K562 (cell line): ENCODE measurements around the gene DGUOK. TPM values are rescaled to one million over a fixed set of nuclear protein-coding genes. Genes with fewer than 3 reads are reported as not detected.

ENCODE experiments used
- ATAC-seq: fragments of 200-7000 bp; cut with Tn5 transposase; 3 replicates; pipeline ENCODE4 v1.9.1; 2020; ENCODE audit warnings: moderate library complexity
- BruUV-seq: library from RNA; stranded (reverse); fragments of 400-500 nt; replicated peaks from 2 replicates; lab custom pipeline; 2021; lab: Mats Ljungman, UMichigan
- CTCF ChIA-PET: fragments of 300-600 bp; formaldehyde crosslinking; extraction: SDS; loops from one replicate; lab custom pipeline; 2021; ENCODE audit warnings: low intra/inter-chr PET ratio; lab: Yijun Ruan, JAX
- POLR2A ChIA-PET: fragments of 300-600, 350-650 bp; sonication (Branson Sonifier 250); formaldehyde crosslinking; extraction: SDS; loops from one replicate; lab custom pipeline; 2021; ENCODE audit warnings: antibody characterized with exemption, inconsistent platforms; lab: Yijun Ruan, JAX
- DNase-seq, 4 experiments: peaks; one replicate each; pipeline versions ENCODE4 v3.0.0 to v3.0.0-alpha.2; 2011 to 2018; ENCODE audit warnings: low spot score in 3 of 4, mixed read lengths in 3 of 4; ENCODE audit errors: extremely low read depth in 1 of 4
- FAIRE-seq: peaks from 2 replicates; lab custom pipeline; 2011; peaks lifted over from hg19 to GRCh38; lab: Jason Lieb, UNC
- H2AFZ ChIP-seq: 2 replicates; pipeline ENCODE4 v1.6.0; 2011; ENCODE audit warnings: low read depth, low read length, control low read depth, inconsistent platforms
- H3K27ac ChIP-seq: fragments of 200-600 bp; 3 replicates; pipeline ENCODE4 v1.8.0; 2011; ENCODE audit warnings: low read depth, mild to moderate bottlenecking, control low read depth, inconsistent platforms, low read length, moderate library complexity, mixed read lengths; ENCODE audit errors: extremely low read depth
- H3K27me3 ChIP-seq, 2 experiments: fragments of 300-600 bp in 1 of 2; 2 replicates in 1 of 2; 3 replicates in 1 of 2; pipeline versions ENCODE4 v1.6.0 to v1.8.0; 2011; ENCODE audit warnings: inconsistent platforms in 2 of 2, low read length in 2 of 2, mild to moderate bottlenecking in 1 of 2, mixed read lengths in 1 of 2, moderate library complexity in 1 of 2; ENCODE audit not compliant: control insufficient read depth in 2 of 2, insufficient read depth in 2 of 2
- H3K36me3 ChIP-seq: fragments of 300-600 bp; 3 replicates; pipeline ENCODE4 v1.8.0; 2011; ENCODE audit warnings: mild to moderate bottlenecking, low read length, inconsistent platforms; ENCODE audit not compliant: control insufficient read depth, insufficient read depth
- H3K4me1 ChIP-seq, 2 experiments: fragments of 200-600 bp in 1 of 2; replicated peaks in 1 of 2; 2 replicates in 1 of 2; 3 replicates in 1 of 2; pipeline versions ENCODE4 v1.5.1 to v1.8.0; 2011; ENCODE audit warnings: inconsistent platforms in 2 of 2, low read length in 2 of 2, mild to moderate bottlenecking in 1 of 2, mixed read lengths in 1 of 2, moderate library complexity in 1 of 2; ENCODE audit not compliant: control insufficient read depth in 2 of 2, insufficient read depth in 2 of 2
- H3K4me2 ChIP-seq: 2 replicates; pipeline ENCODE4 v1.6.1; 2011; ENCODE audit warnings: low read length, control low read depth, inconsistent platforms, mixed read lengths; ENCODE audit not compliant: insufficient read depth
- H3K4me3 ChIP-seq: fragments of 200-600 bp; sonication (generic), shearing (Covaris generic); 2 replicates; pipeline ENCODE4 v1.5.1; 2016; ENCODE audit warnings: control low read depth, inconsistent platforms
- H3K79me2 ChIP-seq: fragments of 200-600 bp; 3 replicates; pipeline ENCODE4 v1.8.0; 2011; ENCODE audit warnings: low read length, inconsistent platforms; ENCODE audit not compliant: control insufficient read depth, insufficient read depth
- H3K9ac ChIP-seq, 2 experiments: 2 replicates each; pipeline versions ENCODE4 v1.6.0 to v1.6.1; 2011; ENCODE audit warnings: low read depth in 2 of 2, low read length in 2 of 2, control low read depth in 1 of 2, inconsistent platforms in 1 of 2, mild to moderate bottlenecking in 1 of 2, mixed read lengths in 1 of 2; ENCODE audit not compliant: insufficient read depth in 1 of 2
- H3K9me1 ChIP-seq: one replicate; pipeline ENCODE4 v1.6.0; 2011; ENCODE audit warnings: inconsistent platforms, mild to moderate bottlenecking, low read length, moderate library complexity; ENCODE audit not compliant: control insufficient read depth, insufficient read depth
- H3K9me3 ChIP-seq: replicated peaks from 2 replicates; pipeline ENCODE4 v1.5.1; 2011; ENCODE audit warnings: low read depth, low read length, inconsistent platforms; ENCODE audit not compliant: control insufficient read depth, insufficient read depth
- H4K20me1 ChIP-seq: replicated peaks from 2 replicates; pipeline ENCODE4 v1.6.1; 2011; ENCODE audit warnings: low read length, inconsistent platforms, mixed read lengths; ENCODE audit not compliant: control insufficient read depth, insufficient read depth
- EWSR1 ChIP-seq: fragments of 450-650 bp; IDR thresholded peaks from 2 replicates; pipeline ENCODE4 v1.6.1; 2018; ENCODE audit warnings: borderline replicate concordance, mild to moderate bottlenecking, low read depth, moderate library complexity; ENCODE audit not compliant: partially characterized antibody
- FOXK1 ChIP-seq: sonication (generic); formaldehyde crosslinking; IDR thresholded peaks from 2 replicates; pipeline ENCODE4 v1.8.0; 2022; ENCODE audit warnings: missing genetic modification reagents, mild to moderate bottlenecking, borderline replicate concordance
- FOXK2 ChIP-seq, 2 experiments: fragments of 450-650 bp; IDR thresholded peaks in 1 of 2; conservative IDR thresholded peaks in 1 of 2; 2 replicates each; pipeline ENCODE4 v1.6.1; 2016; ENCODE audit warnings: low read depth in 2 of 2, mild to moderate bottlenecking in 1 of 2
- GATAD2B ChIP-seq: fragments of 450-650 bp; IDR thresholded peaks from 2 replicates; pipeline ENCODE4 v1.6.1; 2017; ENCODE audit warnings: mild to moderate bottlenecking, borderline replicate concordance
- POLR2A ChIP-seq: fragments of 450-650 bp; conservative IDR thresholded peaks from 2 replicates; pipeline ENCODE4 v1.6.1; 2016
- TCF3 ChIP-seq: sonication (generic); formaldehyde crosslinking; IDR thresholded peaks from 2 replicates; pipeline ENCODE4 v1.4.0; 2020; ENCODE audit warnings: mild to moderate bottlenecking, missing genetic modification reagents
- ZNF24 ChIP-seq: fragments of 450-650 bp; IDR thresholded peaks from 2 replicates; pipeline ENCODE4 v1.6.1; 2016
- WGBS: fragments of 100-300 bp; shearing (Covaris generic); methylation state at CpG from one replicate; pipeline ENCODE4 v1.1.6; 2016; ENCODE audit warnings: low coverage, mixed read lengths; ENCODE audit not compliant: insufficient coverage; ENCODE audit errors: missing lambda C conversion rate; 5-methylcytosine and 5-hydroxymethylcytosine counted together
- in situ Hi-C: fragments of 300-500 bp; cut with MboI; formaldehyde crosslinking; loops from 4 replicates; pipeline ENCODE4 v1.15.0; 2018; ENCODE audit warnings: inconsistent platforms, mixed read lengths
- intact Hi-C: fragments of 100-400 bp; cut with micrococcal nuclease; formaldehyde crosslinking; loops from 2 replicates; pipeline ENCODE4 v1.14.2; 2022
- polyA plus RNA-seq, 8 experiments: library from polyadenylated mRNA; depleted of rRNA in 4 of 8; stranded (reverse) in 5 of 8; unstranded in 3 of 8; fragments of >200 nt; fragmentation: Nextera tagmentation in 2 of 8; fragmentation: Illumina TruSeq in 1 of 8; extraction: Ambion mirVana in 2 of 8; extraction: Trizol in 1 of 8; gene quantifications; 2 replicates each; pipeline versions ENCODE4 v1.2.1 to v1.2.3, GENCODE V29; 2011 to 2014; ENCODE audit warnings: inconsistent platforms in 1 of 8, missing spikeins in 1 of 8
- total RNA-seq, 7 experiments: library from RNA; depleted of rRNA in 6 of 7; stranded (reverse); fragments of >200 nt in 6 of 7; fragmentation: Illumina TruSeq in 2 of 7; extraction: Trizol in 2 of 7; gene quantifications; 2 replicates each; pipeline versions ENCODE4 v1.2.1 to v1.2.3, GENCODE V29; 2011 to 2021; ENCODE audit warnings: low replicate concordance in 1 of 7
- TF ChIP-seq, protein P1 (sequence below): fragments of 450-650 bp; conservative IDR thresholded peaks from 2 replicates; pipeline ENCODE4 v1.6.1; 2016; ENCODE audit warnings: missing genetic modification characterization, low read depth, mild to moderate bottlenecking, control low read depth, missing compliant biosample characterization
- TF ChIP-seq, protein P2 (sequence below): sonication (generic); formaldehyde crosslinking; IDR thresholded peaks from 2 replicates; pipeline ENCODE4 v1.8.0; 2023; ENCODE audit warnings: missing genetic modification reagents, mild to moderate bottlenecking, borderline replicate concordance
- TF ChIP-seq, protein P3 (sequence below): fragments of 450-650 bp; IDR thresholded peaks from 2 replicates; pipeline ENCODE4 v1.6.1; 2016
- TF ChIP-seq, protein P4 (sequence below): fragments of 450-650 bp; formaldehyde crosslinking; IDR thresholded peaks from 2 replicates; pipeline ENCODE4 v1.4.0; 2022; ENCODE audit warnings: missing genetic modification characterization

The DGUOK gene
- total and polyA plus RNA-seq, 9 of the 15 experiments (the other 6 are each of a cell fraction or from before 2014, with no cell fraction given), result 67.0 to 288 (median 126) TPM

DNA sequence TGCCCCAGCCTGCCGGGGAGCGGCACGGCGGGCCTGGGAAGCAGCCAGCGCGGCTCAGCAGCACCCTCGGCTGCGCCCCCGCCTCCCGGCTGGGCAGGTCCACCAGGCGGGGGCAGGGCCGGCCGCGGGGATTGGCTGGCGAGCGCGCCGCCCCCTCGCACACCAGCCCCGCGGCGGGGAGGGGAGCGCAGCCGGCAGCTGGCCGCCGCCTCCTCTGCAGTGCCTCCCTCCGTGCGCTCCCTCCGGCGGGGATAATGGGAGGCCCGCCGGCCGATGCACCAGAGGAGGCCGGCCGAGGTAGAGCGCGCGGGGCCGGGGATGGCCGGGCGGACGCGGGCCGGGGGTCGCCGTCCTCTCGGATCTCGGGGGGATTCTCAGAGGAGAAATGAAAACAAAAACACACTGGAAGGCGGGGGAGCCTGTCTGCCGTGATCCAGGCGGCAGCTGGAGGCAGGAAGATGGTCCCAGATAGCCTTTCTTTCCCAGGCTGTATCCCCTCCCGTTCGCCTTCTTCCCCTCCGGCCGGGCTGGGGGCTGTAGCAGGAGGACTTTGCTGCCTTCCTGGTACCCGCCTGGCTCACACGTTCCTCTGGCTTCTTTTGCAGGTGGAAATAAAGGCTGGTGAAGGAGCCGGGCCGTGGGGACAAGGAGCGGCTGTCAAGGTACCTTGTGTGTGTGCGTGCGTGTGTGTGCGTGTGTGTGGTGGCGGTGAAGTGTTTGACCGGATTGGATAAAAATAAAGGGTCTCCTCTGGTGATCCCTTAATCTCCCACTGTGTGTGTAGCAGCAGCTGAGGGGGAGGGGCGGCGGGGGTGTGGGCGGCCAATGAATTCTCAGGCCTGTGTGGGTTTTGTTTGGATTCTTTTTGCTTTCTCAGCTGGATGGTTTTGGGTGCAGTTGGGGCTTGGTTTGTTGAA lies 76.1 kb downstream of the DGUOK start:
- BruUV-seq, result no TSS peak
- H3K79me2 ChIP-seq, result peaks cover 92% of the 10 kb centered on the region
- TF ChIP-seq, protein P1, sequence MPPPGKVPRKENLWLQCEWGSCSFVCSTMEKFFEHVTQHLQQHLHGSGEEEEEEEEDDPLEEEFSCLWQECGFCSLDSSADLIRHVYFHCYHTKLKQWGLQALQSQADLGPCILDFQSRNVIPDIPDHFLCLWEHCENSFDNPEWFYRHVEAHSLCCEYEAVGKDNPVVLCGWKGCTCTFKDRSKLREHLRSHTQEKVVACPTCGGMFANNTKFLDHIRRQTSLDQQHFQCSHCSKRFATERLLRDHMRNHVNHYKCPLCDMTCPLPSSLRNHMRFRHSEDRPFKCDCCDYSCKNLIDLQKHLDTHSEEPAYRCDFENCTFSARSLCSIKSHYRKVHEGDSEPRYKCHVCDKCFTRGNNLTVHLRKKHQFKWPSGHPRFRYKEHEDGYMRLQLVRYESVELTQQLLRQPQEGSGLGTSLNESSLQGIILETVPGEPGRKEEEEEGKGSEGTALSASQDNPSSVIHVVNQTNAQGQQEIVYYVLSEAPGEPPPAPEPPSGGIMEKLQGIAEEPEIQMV, result no peak
- no peak for TF ChIP-seq FOXK2 (conservative IDR thresholded peaks at IDR 0.05 in 1 of 2, IDR thresholded peaks at IDR 0.05 in 1 of 2; ENCODE audit: low read depth in 2 of 2)
- TF ChIP-seq TCF3 (CRISPR knock-in tag), result no peak
- TF ChIP-seq, protein P2, sequence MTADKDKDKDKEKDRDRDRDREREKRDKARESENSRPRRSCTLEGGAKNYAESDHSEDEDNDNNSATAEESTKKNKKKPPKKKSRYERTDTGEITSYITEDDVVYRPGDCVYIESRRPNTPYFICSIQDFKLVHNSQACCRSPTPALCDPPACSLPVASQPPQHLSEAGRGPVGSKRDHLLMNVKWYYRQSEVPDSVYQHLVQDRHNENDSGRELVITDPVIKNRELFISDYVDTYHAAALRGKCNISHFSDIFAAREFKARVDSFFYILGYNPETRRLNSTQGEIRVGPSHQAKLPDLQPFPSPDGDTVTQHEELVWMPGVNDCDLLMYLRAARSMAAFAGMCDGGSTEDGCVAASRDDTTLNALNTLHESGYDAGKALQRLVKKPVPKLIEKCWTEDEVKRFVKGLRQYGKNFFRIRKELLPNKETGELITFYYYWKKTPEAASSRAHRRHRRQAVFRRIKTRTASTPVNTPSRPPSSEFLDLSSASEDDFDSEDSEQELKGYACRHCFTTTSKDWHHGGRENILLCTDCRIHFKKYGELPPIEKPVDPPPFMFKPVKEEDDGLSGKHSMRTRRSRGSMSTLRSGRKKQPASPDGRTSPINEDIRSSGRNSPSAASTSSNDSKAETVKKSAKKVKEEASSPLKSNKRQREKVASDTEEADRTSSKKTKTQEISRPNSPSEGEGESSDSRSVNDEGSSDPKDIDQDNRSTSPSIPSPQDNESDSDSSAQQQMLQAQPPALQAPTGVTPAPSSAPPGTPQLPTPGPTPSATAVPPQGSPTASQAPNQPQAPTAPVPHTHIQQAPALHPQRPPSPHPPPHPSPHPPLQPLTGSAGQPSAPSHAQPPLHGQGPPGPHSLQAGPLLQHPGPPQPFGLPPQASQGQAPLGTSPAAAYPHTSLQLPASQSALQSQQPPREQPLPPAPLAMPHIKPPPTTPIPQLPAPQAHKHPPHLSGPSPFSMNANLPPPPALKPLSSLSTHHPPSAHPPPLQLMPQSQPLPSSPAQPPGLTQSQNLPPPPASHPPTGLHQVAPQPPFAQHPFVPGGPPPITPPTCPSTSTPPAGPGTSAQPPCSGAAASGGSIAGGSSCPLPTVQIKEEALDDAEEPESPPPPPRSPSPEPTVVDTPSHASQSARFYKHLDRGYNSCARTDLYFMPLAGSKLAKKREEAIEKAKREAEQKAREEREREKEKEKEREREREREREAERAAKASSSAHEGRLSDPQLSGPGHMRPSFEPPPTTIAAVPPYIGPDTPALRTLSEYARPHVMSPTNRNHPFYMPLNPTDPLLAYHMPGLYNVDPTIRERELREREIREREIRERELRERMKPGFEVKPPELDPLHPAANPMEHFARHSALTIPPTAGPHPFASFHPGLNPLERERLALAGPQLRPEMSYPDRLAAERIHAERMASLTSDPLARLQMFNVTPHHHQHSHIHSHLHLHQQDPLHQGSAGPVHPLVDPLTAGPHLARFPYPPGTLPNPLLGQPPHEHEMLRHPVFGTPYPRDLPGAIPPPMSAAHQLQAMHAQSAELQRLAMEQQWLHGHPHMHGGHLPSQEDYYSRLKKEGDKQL (CRISPR knock-in tag), result no peak
- TF ChIP-seq EWSR1, result no peak
- no peak for TF ChIP-seq FOXK1
- TF ChIP-seq, protein P3, sequence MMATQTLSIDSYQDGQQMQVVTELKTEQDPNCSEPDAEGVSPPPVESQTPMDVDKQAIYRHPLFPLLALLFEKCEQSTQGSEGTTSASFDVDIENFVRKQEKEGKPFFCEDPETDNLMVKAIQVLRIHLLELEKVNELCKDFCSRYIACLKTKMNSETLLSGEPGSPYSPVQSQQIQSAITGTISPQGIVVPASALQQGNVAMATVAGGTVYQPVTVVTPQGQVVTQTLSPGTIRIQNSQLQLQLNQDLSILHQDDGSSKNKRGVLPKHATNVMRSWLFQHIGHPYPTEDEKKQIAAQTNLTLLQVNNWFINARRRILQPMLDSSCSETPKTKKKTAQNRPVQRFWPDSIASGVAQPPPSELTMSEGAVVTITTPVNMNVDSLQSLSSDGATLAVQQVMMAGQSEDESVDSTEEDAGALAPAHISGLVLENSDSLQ, result no peak
- no peak; the same call in 1 of the 2 replicates for TF ChIP-seq POLR2A
- no peak for TF ChIP-seq ZNF24
- peak; percentile 91 for TF ChIP-seq GATAD2B
- TF ChIP-seq, protein P4, sequence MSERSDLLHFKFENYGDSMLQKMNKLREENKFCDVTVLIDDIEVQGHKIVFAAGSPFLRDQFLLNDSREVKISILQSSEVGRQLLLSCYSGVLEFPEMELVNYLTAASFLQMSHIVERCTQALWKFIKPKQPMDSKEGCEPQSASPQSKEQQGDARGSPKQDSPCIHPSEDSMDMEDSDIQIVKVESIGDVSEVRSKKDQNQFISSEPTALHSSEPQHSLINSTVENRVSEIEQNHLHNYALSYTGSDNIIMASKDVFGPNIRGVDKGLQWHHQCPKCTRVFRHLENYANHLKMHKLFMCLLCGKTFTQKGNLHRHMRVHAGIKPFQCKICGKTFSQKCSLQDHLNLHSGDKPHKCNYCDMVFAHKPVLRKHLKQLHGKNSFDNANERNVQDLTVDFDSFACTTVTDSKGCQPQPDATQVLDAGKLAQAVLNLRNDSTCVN, result no peak

More for the DNA sequence above, 76.1 kb downstream of the DGUOK start:
- Histone ChIP-seq H2AFZ (peak overlapping the region; percentile 44; the same call in 1 of the 2 replicates), H3K4me3 (peak overlapping the region; percentile 58), H3K9ac (peak overlapping the region; percentile 67 to 83; a peak in 3 of 4 replicates), H3K9me1 (no peaks in the 10 kb centered on the region), H3K9me3 (no peaks in the 10 kb centered on the region), H3K36me3 (peaks cover 15% of the 10 kb centered on the region; the same call in 2 of the 3 replicates), H3K27me3 (no peaks in the 10 kb centered on the region), H3K4me1 (peaks cover 45 to 47% of the 10 kb centered on the region in 2 experiments), H3K27ac (no peak overlapping the region), H4K20me1 (peaks cover 6% of the 10 kb centered on the region; the same call in 1 of the 2 replicates), H3K4me2 (peak overlapping the region; percentile 97)
- under 1% methylated on average over 46 of the region's 68 CpGs for WGBS
- peak; percentile 74 for FAIRE-seq
- intact Hi-C loops (loop anchor here (5.0 kb wide), 2 partner anchors 35 to 140 kb away; no protein-coding TSS in a partner anchor), in situ Hi-C loops (no loop called here)
- ChIA-PET CTCF (no interaction called here), POLR2A (interaction anchor here (0.6 to 2.7 kb wide), 10 partner anchors 9 to 749 kb away, joined by 3 to 19 read pairs (median 4); no protein-coding TSS in a partner anchor)
- peak; percentile 89 to 94 (median 93) for DNase-seq
- ATAC-seq, result peak; percentile 96
